Mesenchymal stem cell (in vitro differentiated cells and primary cell): ENCODE measurements around the gene FHIT.

ENCODE experiments used
- DNase-seq: peaks from one replicate; pipeline ENCODE4 v3.0.0-alpha.2; 2013
- H2AFZ ChIP-seq: one replicate; pipeline ENCODE4 v1.6.1; 2013; ENCODE audit warnings: low read depth, mild to moderate bottlenecking, control low read depth, inconsistent platforms, low read length, moderate library complexity
- H2AK5ac ChIP-seq: 2 replicates; pipeline ENCODE4 v1.6.1; 2013; ENCODE audit warnings: low read length, moderate library complexity, mild to moderate bottlenecking, inconsistent platforms; ENCODE audit not compliant: severe bottlenecking
- H2BK120ac ChIP-seq: one replicate; pipeline ENCODE4 v1.6.1; 2013; ENCODE audit warnings: low read depth, mild to moderate bottlenecking, inconsistent platforms, low read length, moderate library complexity
- H2BK12ac ChIP-seq, 2 experiments: one replicate each; pipeline ENCODE4 v1.6.1; 2013; ENCODE audit warnings: inconsistent platforms in 2 of 2, low read length in 2 of 2, mild to moderate bottlenecking in 2 of 2, moderate library complexity in 2 of 2, control low read depth in 1 of 2
- H2BK15ac ChIP-seq: one replicate; pipeline ENCODE4 v1.6.1; 2013; ENCODE audit warnings: mild to moderate bottlenecking, low read depth, inconsistent platforms; ENCODE audit not compliant: poor library complexity, severe bottlenecking
- H2BK5ac ChIP-seq: 2 replicates; pipeline ENCODE4 v1.6.1; 2013; ENCODE audit warnings: low read depth, mild to moderate bottlenecking, low read length, control low read depth, inconsistent platforms; ENCODE audit not compliant: poor library complexity, severe bottlenecking
- H3K14ac ChIP-seq, 2 experiments: one replicate each; pipeline ENCODE4 v1.6.1; 2013; ENCODE audit warnings: inconsistent platforms in 2 of 2, low read length in 2 of 2, control low read depth in 1 of 2, mild to moderate bottlenecking in 1 of 2, moderate library complexity in 1 of 2
- H3K18ac ChIP-seq, 2 experiments: one replicate each; pipeline ENCODE4 v1.6.1; 2013; ENCODE audit warnings: inconsistent platforms in 2 of 2, low read length in 2 of 2, control low read depth in 1 of 2, low read depth in 1 of 2, mild to moderate bottlenecking in 1 of 2
- H3K23ac ChIP-seq, 2 experiments: one replicate each; pipeline ENCODE4 v1.6.1; 2013; ENCODE audit warnings: inconsistent platforms in 2 of 2, low read length in 2 of 2, mild to moderate bottlenecking in 2 of 2, moderate library complexity in 2 of 2, control low read depth in 1 of 2
- H3K27ac ChIP-seq: 2 replicates; pipeline ENCODE4 v1.5.1; 2013; ENCODE audit warnings: mild to moderate bottlenecking, moderate library complexity, low read length, control low read depth, inconsistent platforms; ENCODE audit not compliant: poor library complexity, severe bottlenecking
- H3K27me3 ChIP-seq, 2 experiments: 2 replicates each; pipeline versions ENCODE4 v1.6.1 to v1.7.0; 2013; ENCODE audit warnings: low read length in 2 of 2, mild to moderate bottlenecking in 2 of 2, moderate library complexity in 2 of 2, control low read depth in 1 of 2, inconsistent platforms in 1 of 2; ENCODE audit not compliant: control insufficient read depth in 1 of 2, insufficient read depth in 1 of 2
- H3K36me3 ChIP-seq, 2 experiments: 2 replicates each; pipeline versions ENCODE4 v1.6.1 to v1.7.0; 2013; ENCODE audit warnings: low read length in 2 of 2, control low read depth in 1 of 2, inconsistent platforms in 1 of 2, low read depth in 1 of 2, mild to moderate bottlenecking in 1 of 2; ENCODE audit not compliant: insufficient read depth in 2 of 2, control insufficient read depth in 1 of 2
- H3K4ac ChIP-seq, 2 experiments: one replicate each; pipeline ENCODE4 v1.6.1; 2013; ENCODE audit warnings: inconsistent platforms in 2 of 2, low read length in 2 of 2, mild to moderate bottlenecking in 2 of 2, moderate library complexity in 2 of 2, control low read depth in 1 of 2, low read depth in 1 of 2
- H3K4me1 ChIP-seq: 2 replicates; pipeline ENCODE4 v1.6.1; 2013; ENCODE audit warnings: low read depth, low read length, control low read depth; ENCODE audit not compliant: control insufficient read depth, insufficient read depth
- H3K4me2 ChIP-seq: 2 replicates; pipeline ENCODE4 v1.6.1; 2013; ENCODE audit warnings: low read length, mild to moderate bottlenecking, inconsistent platforms; ENCODE audit not compliant: poor library complexity, severe bottlenecking
- H3K4me3 ChIP-seq, 2 experiments: 2 replicates each; pipeline versions ENCODE4 v1.5.1 to v1.7.0; 2013; ENCODE audit warnings: low read length in 2 of 2, mild to moderate bottlenecking in 2 of 2, control low read depth in 1 of 2, low read depth in 1 of 2; ENCODE audit not compliant: insufficient read depth in 1 of 2
- H3K79me1 ChIP-seq: replicated peaks from 2 replicates; pipeline ENCODE4 v1.6.1; 2013; ENCODE audit warnings: mild to moderate bottlenecking, control low read depth, low read length, inconsistent platforms; ENCODE audit not compliant: poor library complexity, severe bottlenecking
- H3K9ac ChIP-seq: 2 replicates; pipeline ENCODE4 v1.7.0; 2013; ENCODE audit warnings: mild to moderate bottlenecking, low read length, moderate library complexity
- H3K9me3 ChIP-seq: 2 replicates; pipeline ENCODE4 v1.7.0; 2013; ENCODE audit warnings: mild to moderate bottlenecking, low read length; ENCODE audit not compliant: control insufficient read depth
- H4K8ac ChIP-seq: one replicate; pipeline ENCODE4 v1.6.1; 2013; ENCODE audit warnings: inconsistent platforms, mild to moderate bottlenecking, low read length, moderate library complexity
- H4K91ac ChIP-seq: one replicate; pipeline ENCODE4 v1.6.1; 2013; ENCODE audit warnings: mild to moderate bottlenecking, low read length, inconsistent platforms
- WGBS: methylation state at CpG from one replicate; pipeline ENCODE4 v1.1.7; 2013; ENCODE audit warnings: mixed read lengths; 5-methylcytosine and 5-hydroxymethylcytosine counted together

The FHIT gene

DNA sequence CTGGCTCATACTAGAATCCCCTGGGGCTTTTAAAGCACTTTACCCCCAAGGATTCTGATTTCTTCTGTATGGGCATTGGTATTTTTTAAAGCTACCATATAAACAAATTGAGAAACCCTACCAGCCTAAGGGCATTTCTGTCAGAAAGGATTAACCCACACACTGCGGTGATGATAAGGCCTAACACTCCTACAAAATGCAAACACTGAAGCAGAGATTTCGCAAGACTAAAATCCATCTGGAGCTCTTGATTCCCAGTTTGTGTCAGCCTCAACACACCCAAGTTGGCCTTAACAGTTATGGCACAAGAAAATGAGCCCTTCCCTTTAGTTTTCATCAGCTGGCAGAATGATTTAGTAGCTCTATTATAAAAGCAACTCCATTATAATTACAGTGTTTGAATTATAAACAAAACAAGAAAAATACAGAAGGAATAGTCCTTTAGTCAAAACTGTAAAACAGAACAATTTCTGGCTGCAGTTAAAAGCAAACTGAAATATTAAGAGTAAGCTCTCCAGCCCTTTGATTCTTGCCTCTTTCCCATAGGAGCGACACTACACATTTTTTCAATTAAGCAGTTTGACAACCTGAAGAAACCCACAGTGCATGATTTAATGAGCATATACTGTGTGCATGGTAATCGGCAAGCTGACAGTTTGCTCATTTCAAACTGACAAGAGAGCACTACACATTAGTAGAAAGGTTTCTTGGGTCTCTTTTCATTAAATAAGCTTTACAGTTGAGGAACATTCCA, 441.2 kb downstream of the FHIT start:
- Histone ChIP-seq H2BK120ac (no peak overlapping the region), H3K4ac (no peak overlapping the region), H3K36me3 (no peaks in the 10 kb centered on the region), H4K8ac (no peak overlapping the region), H3K4me1 (no peaks in the 10 kb centered on the region), H3K27ac (no peak overlapping the region), H3K23ac (no peak overlapping the region), H3K79me1 (no peaks in the 10 kb centered on the region), H2BK12ac (no peak overlapping the region), H2AK5ac (no peak overlapping the region), H4K91ac (no peak overlapping the region), H3K9me3 (no peaks in the 10 kb centered on the region), H3K9ac (no peak overlapping the region), H3K14ac (no peak overlapping the region), H3K18ac (no peak overlapping the region), H3K27me3 (no peaks in the 10 kb centered on the region), H3K4me3 (no peak overlapping the region), H3K4me2 (no peak overlapping the region), H2AFZ (no peak overlapping the region), H2BK5ac (no peak overlapping the region), H2BK15ac (no peak overlapping the region)
- DNase-seq, result peak; percentile 44
- 75% methylated on average over 4 of the region's 4 CpGs for WGBS

DNA sequence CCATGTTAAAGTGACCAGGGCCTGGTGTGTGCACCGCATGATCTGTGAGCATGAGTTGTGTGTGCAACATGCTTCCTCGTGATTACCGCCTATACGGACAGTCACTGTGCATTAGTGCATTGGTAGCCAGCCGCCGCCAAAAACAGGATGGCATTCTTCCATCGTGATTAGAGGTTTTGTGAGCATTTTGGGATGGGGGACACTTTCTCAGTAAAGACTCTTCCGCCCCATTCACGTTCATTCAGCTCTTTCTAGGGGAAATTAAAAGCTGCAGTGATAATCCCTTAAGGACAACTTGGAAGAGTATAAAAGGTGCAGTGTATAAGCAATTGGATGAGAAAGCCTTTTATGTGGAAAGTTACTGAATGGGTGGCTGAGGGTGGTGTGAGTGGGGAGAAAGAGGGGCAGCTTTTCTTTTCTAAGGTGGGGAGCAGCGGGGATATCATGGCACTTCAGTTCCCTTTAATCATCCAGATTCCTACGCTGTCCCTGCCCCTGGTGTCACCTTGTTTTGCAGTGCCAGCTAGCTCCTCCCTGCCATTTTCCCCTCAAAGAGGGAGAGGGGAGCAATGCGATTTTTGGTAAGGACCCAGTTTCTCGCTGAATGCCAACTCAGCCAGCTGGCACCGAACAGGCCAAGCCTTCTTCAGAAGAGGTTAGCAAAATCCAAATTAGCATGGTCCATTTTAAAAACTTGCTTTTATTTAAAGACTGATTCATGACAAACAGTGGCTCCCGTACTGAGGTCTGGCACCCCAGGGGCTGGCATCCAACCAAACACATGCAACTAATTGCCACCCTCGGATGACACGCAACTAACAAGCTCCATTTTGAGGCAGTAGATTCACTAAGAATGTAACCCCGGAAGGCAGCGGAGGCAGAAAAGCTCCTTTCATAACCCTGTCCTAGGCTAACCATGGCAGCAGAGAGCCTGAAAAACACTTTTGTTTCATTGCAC, 447.8 kb downstream of the FHIT start:
- no peak overlapping the region for H3K14ac ChIP-seq
- H4K8ac ChIP-seq, result no peak overlapping the region

DNA sequence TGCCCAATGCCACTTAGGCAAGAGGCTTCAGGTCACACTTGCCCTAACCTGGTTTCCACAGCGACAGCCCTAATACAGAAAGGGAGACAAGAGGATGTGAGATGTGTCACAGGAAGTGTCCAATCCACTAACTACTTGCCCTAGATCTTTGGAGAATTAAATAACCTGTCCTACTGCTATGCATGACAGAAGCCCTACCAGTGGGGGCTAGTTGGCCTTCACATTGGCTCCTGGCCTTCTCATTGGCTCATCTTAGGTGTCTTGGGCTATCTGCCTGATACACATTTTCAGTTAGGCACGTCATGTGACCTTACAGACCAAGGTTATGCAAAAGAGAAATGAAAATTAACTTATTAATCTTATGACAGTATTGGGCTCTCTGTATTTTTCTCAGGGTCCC, 449.9 kb downstream of the FHIT start:
- no peaks in the 10 kb centered on the region for H3K4me1 ChIP-seq
- H3K4ac ChIP-seq, result no peak overlapping the region
- no peak overlapping the region for H4K91ac ChIP-seq
- DNase-seq, result no peak
- no peak overlapping the region for H3K9ac ChIP-seq
- no peaks in the 10 kb centered on the region for H3K79me1 ChIP-seq
- no peak overlapping the region for H2AFZ ChIP-seq
- no peak overlapping the region for H3K18ac ChIP-seq
- no peaks in the 10 kb centered on the region for H3K36me3 ChIP-seq
- no peaks in the 10 kb centered on the region for H3K27me3 ChIP-seq
- no peak overlapping the region for H2BK15ac ChIP-seq
- no peak overlapping the region for H2BK120ac ChIP-seq
- WGBS, result 100% methylated on average over 1 of the region's 2 CpGs
- no peak overlapping the region for H3K23ac ChIP-seq
- H3K4me3 ChIP-seq, result no peak overlapping the region
- H3K14ac ChIP-seq, result no peak overlapping the region
- H3K4me2 ChIP-seq, result no peak overlapping the region
- H3K27ac ChIP-seq, result no peak overlapping the region
- no peak overlapping the region for H4K8ac ChIP-seq
- no peak overlapping the region for H2AK5ac ChIP-seq
- H2BK5ac ChIP-seq, result no peak overlapping the region
- no peak overlapping the region for H2BK12ac ChIP-seq
- no peaks in the 10 kb centered on the region for H3K9me3 ChIP-seq

More for the DNA sequence above, 447.8 kb downstream of the FHIT start:
- no peak overlapping the region for H3K27ac ChIP-seq
- H2BK15ac ChIP-seq, result no peak overlapping the region
- no peak overlapping the region for H2BK120ac ChIP-seq
- no peak overlapping the region for H3K9ac ChIP-seq
- H2BK5ac ChIP-seq, result no peak overlapping the region
- no peak overlapping the region for H4K91ac ChIP-seq
- no peaks in the 10 kb centered on the region for H3K79me1 ChIP-seq
- no peak for DNase-seq
- no peak overlapping the region for H2AFZ ChIP-seq
- H3K9me3 ChIP-seq, result no peaks in the 10 kb centered on the region
- no peaks in the 10 kb centered on the region for H3K4me1 ChIP-seq
- no peaks in the 10 kb centered on the region for H3K36me3 ChIP-seq
- no peak overlapping the region for H2BK12ac ChIP-seq
- no peak overlapping the region for H2AK5ac ChIP-seq
- H3K18ac ChIP-seq, result no peak overlapping the region
- no peaks in the 10 kb centered on the region for H3K27me3 ChIP-seq
- WGBS, result 92% methylated on average over 19 of the region's 19 CpGs
- H3K4me3 ChIP-seq, result no peak overlapping the region
- H3K4ac ChIP-seq, result no peak overlapping the region
- no peak overlapping the region for H3K23ac ChIP-seq
- no peak overlapping the region for H3K4me2 ChIP-seq

DNA sequence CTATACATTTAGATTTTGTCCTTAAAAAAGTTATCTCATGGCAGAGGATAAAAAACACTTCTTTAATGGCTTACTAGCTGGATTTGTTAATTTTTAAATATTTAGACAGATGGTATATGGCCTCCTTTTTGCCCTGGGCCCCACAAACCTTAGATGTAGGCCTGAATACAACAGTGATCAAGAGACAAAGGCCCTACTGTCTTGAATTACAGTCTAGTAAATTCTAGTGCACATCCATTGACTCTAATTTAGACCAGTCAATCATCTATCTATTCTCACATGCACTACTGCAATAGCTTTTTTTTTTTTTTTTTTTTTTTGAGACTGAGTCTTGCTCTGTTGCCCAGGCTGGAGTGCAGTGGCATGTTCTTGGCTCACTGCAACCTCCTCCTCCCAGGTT, 452.8 kb downstream of the FHIT start:
- H3K27ac ChIP-seq, result no peak overlapping the region

More for the DNA sequence above, 452.8 kb downstream of the FHIT start:
- H3K4me1 ChIP-seq, result no peaks in the 10 kb centered on the region
- H3K18ac ChIP-seq, result no peak overlapping the region
- no peak overlapping the region for H2AK5ac ChIP-seq
- H4K91ac ChIP-seq, result no peak overlapping the region
- no peak overlapping the region for H2BK15ac ChIP-seq
- no peak overlapping the region for H3K4ac ChIP-seq
- no peak overlapping the region for H4K8ac ChIP-seq
- no peaks in the 10 kb centered on the region for H3K9me3 ChIP-seq
- H2BK120ac ChIP-seq, result no peak overlapping the region
- no peak overlapping the region for H2BK12ac ChIP-seq
- no peak overlapping the region for H3K23ac ChIP-seq
- no peaks in the 10 kb centered on the region for H3K79me1 ChIP-seq
- H3K9ac ChIP-seq, result no peak overlapping the region
- no peak overlapping the region for H3K4me2 ChIP-seq
- no peaks in the 10 kb centered on the region for H3K27me3 ChIP-seq
- no peak for DNase-seq
- no peak overlapping the region for H3K4me3 ChIP-seq
- H3K14ac ChIP-seq, result no peak overlapping the region
- H3K36me3 ChIP-seq, result no peaks in the 10 kb centered on the region
- H2BK5ac ChIP-seq, result no peak overlapping the region
- H2AFZ ChIP-seq, result no peak overlapping the region
